ENCODE data around the gene SLC2A3.
"Not testable (repeated sequence)": the region's sequence is repeated elsewhere in the genome, so short reads cannot be mapped to it uniquely, and the experiment has no call there.

Gene SLC2A3

GRCh38 chr12:7951671-7952070 lies 15.7 kb upstream of the SLC2A3 start:
- Histone ChIP-seq H3K9me3 (ENCODE audit: control insufficient read depth, low read length) (no peaks in the 10 kb centered on the region), H2AFZ (no peak overlapping the region), H3K36me3 (ENCODE audit: control insufficient read depth, insufficient read depth, low read length) (no peaks in the 10 kb centered on the region), H3K4me1 (no peaks in the 10 kb centered on the region), H3K27ac (no peak overlapping the region), H3K9ac (no peak overlapping the region), H3K27me3 (ENCODE audit: control insufficient read depth, insufficient read depth, low read length) (no peaks in the 10 kb centered on the region), H3K4me2 (ENCODE audit: low read length) (no peak overlapping the region), H3K4me3 (ENCODE audit: low read depth, low read length) (no peak overlapping the region), H3K79me2 (no peaks in the 10 kb centered on the region)
- TF ChIP-seq, protein P1, sequence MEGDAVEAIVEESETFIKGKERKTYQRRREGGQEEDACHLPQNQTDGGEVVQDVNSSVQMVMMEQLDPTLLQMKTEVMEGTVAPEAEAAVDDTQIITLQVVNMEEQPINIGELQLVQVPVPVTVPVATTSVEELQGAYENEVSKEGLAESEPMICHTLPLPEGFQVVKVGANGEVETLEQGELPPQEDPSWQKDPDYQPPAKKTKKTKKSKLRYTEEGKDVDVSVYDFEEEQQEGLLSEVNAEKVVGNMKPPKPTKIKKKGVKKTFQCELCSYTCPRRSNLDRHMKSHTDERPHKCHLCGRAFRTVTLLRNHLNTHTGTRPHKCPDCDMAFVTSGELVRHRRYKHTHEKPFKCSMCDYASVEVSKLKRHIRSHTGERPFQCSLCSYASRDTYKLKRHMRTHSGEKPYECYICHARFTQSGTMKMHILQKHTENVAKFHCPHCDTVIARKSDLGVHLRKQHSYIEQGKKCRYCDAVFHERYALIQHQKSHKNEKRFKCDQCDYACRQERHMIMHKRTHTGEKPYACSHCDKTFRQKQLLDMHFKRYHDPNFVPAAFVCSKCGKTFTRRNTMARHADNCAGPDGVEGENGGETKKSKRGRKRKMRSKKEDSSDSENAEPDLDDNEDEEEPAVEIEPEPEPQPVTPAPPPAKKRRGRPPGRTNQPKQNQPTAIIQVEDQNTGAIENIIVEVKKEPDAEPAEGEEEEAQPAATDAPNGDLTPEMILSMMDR (IDR thresholded peaks at IDR 0.05), result no peak

DNA sequence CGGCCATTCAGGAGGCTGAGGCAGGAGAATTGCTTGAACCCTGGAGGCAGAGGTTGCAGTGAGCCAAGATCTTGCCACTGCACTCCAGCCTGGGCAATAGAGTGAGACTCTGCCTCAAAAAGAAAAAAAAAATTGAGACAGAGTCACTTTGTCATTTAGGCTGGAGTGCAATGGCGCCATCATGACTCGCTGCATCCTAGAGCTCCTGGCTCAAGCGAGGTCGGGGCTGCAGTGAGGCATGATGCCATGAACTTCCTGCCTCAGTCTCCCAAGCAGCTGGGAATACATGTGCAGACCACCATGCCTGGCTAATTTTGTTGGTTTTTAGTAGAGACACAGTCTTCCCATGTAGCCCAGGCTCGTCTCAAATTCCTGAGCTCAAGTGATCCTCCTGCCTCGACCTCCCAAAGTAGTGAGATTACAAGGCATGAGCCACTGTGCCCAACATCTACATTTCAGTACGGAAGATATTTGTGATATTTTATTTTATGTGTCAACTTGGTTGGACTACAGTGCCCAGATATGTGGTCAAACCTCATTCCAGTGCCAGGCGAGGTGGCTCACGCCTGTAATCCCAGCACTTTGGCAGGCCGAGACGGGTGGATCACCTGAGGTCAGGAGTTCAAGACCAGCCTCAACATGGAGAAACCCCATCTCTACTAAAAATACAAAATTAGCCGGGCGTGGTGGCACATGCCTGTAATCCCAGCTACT lies 14.4 kb upstream of the SLC2A3 start:
- not testable (repeated sequence) for H3K36me3 ChIP-seq (ENCODE audit: control insufficient read depth, insufficient read depth, low read length)

GRCh38 chr12:7948589-7949260 lies 12.7 kb upstream of the SLC2A3 start:
- no peaks in the 10 kb centered on the region for H3K27me3 ChIP-seq (ENCODE audit: control insufficient read depth, insufficient read depth, low read length)
- H3K79me2 ChIP-seq, result no peaks in the 10 kb centered on the region
- no peak overlapping the region for H3K4me3 ChIP-seq (ENCODE audit: low read depth, low read length)
- H3K4me1 ChIP-seq, result no peaks in the 10 kb centered on the region
- no peak overlapping the region for H2AFZ ChIP-seq
- H3K36me3 ChIP-seq (ENCODE audit: control insufficient read depth, insufficient read depth, low read length), result no peaks in the 10 kb centered on the region
- H3K9ac ChIP-seq, result no peak overlapping the region
- H3K9me3 ChIP-seq (ENCODE audit: control insufficient read depth, low read length), result no peaks in the 10 kb centered on the region
- TF ChIP-seq, protein P1 (IDR thresholded peaks at IDR 0.05), result no peak
- no peak overlapping the region for H3K27ac ChIP-seq
- no peak overlapping the region for H3K4me2 ChIP-seq (ENCODE audit: low read length)

More for the DNA sequence above, 14.4 kb upstream of the SLC2A3 start:
- H3K27me3 ChIP-seq (ENCODE audit: control insufficient read depth, insufficient read depth, low read length); H3K27ac ChIP-seq; H3K4me3 ChIP-seq (ENCODE audit: low read depth, low read length); H3K4me1 ChIP-seq; H3K4me2 ChIP-seq (ENCODE audit: low read length); H3K79me2 ChIP-seq; H3K9me3 ChIP-seq (ENCODE audit: control insufficient read depth, low read length); H3K9ac ChIP-seq; H2AFZ ChIP-seq: not testable (repeated sequence)

- H3K79me2 ChIP-seq, result no peaks in the 10 kb centered on the region
- no peak overlapping the region for H3K9ac ChIP-seq
- no peaks in the 10 kb centered on the region for H3K27me3 ChIP-seq (ENCODE audit: control insufficient read depth, insufficient read depth, low read length)
- H3K4me2 ChIP-seq (ENCODE audit: low read length), result no peak overlapping the region
- no peak overlapping the region for H3K27ac ChIP-seq
- no peak overlapping the region for H3K4me3 ChIP-seq (ENCODE audit: low read depth, low read length)
- H3K36me3 ChIP-seq (ENCODE audit: control insufficient read depth, insufficient read depth, low read length), result no peaks in the 10 kb centered on the region
- no peaks in the 10 kb centered on the region for H3K4me1 ChIP-seq
- H2AFZ ChIP-seq, result no peak overlapping the region
- H3K9me3 ChIP-seq (ENCODE audit: control insufficient read depth, low read length), result no peaks in the 10 kb centered on the region
- TF ChIP-seq, protein P1 (IDR thresholded peaks at IDR 0.05), result no peak
These were observed 11.0 kb upstream of the SLC2A3 start for GRCh38 chr12:7947011-7947410.

GRCh38 chr12:7944760-7945159 lies 8.8 kb upstream of the SLC2A3 start:
- H2AFZ ChIP-seq; H3K27me3 ChIP-seq (ENCODE audit: control insufficient read depth, insufficient read depth, low read length); H3K9ac ChIP-seq; H3K9me3 ChIP-seq (ENCODE audit: control insufficient read depth, low read length); H3K4me2 ChIP-seq (ENCODE audit: low read length); H3K79me2 ChIP-seq; H3K36me3 ChIP-seq (ENCODE audit: control insufficient read depth, insufficient read depth, low read length); H3K27ac ChIP-seq; H3K4me3 ChIP-seq (ENCODE audit: low read depth, low read length); H3K4me1 ChIP-seq: not testable (repeated sequence)
